CD14-positive monocyte (primary cell): ENCODE data around the gene SEC14L1. TPM values are rescaled to one million over a fixed set of nuclear protein-coding genes. Genes with fewer than 3 reads are reported as not detected.

Experiments
- DNase-seq, 3 donors: peaks; one replicate each; pipeline ENCODE4 v3.0.0-alpha.2; 2011 to 2022
- H2AFZ ChIP-seq: 2 replicates; pipeline ENCODE4 v1.6.0; 2012; ENCODE audit warnings: mild to moderate bottlenecking, low read depth, low read length, inconsistent platforms; ENCODE audit not compliant: insufficient read depth, poor library complexity, severe bottlenecking
- H3K27ac ChIP-seq, 2 donors: 1 replicate in 1 of 2; 2 replicates in 1 of 2; pipeline ENCODE4 v1.5.1; 2012 to 2013; ENCODE audit warnings: low read length in 2 of 2, control low read depth in 1 of 2, inconsistent platforms in 1 of 2, low read depth in 1 of 2, mild to moderate bottlenecking in 1 of 2
- H3K27me3 ChIP-seq, 2 donors: one replicate each; pipeline versions ENCODE4 v1.6.0 to v1.6.1; 2011 to 2013; ENCODE audit warnings: low read length in 2 of 2; ENCODE audit not compliant: control insufficient read depth in 2 of 2, insufficient read depth in 2 of 2
- H3K36me3 ChIP-seq, 2 donors: replicated peaks in 1 of 2; 1 replicate in 1 of 2; 2 replicates in 1 of 2; pipeline versions ENCODE4 v1.5.1 to v1.6.1; 2012 to 2013; ENCODE audit warnings: low read length in 2 of 2, control low read depth in 1 of 2, inconsistent platforms in 1 of 2, mild to moderate bottlenecking in 1 of 2; ENCODE audit not compliant: insufficient read depth in 2 of 2, control insufficient read depth in 1 of 2
- H3K4me1 ChIP-seq, 2 donors: 1 replicate in 1 of 2; 2 replicates in 1 of 2; pipeline versions ENCODE4 v1.5.1 to v1.6.1; 2012 to 2013; ENCODE audit warnings: low read length in 2 of 2, control low read depth in 1 of 2, inconsistent platforms in 1 of 2, mild to moderate bottlenecking in 1 of 2, moderate library complexity in 1 of 2; ENCODE audit not compliant: insufficient read depth in 2 of 2, control insufficient read depth in 1 of 2
- H3K4me2 ChIP-seq: replicated peaks from 2 replicates; pipeline ENCODE3; 2012; ENCODE audit warnings: low read length, moderate library complexity, mild to moderate bottlenecking; ENCODE audit not compliant: poor library complexity, severe bottlenecking; ENCODE audit errors: extremely low read depth
- H3K4me3 ChIP-seq, 3 experiments: fragments of 200-600 bp in 1 of 3; sonication (generic) in 1 of 3; replicated peaks in 1 of 3; 1 replicate in 2 of 3; 2 replicates in 1 of 3; pipeline ENCODE4 v1.5.1; 2011 to 2013; ENCODE audit warnings: low read length in 3 of 3, mild to moderate bottlenecking in 3 of 3, control low read depth in 2 of 3, low read depth in 2 of 3, inconsistent platforms in 1 of 3, moderate library complexity in 1 of 3
- H3K79me2 ChIP-seq: 2 replicates; pipeline ENCODE4 v1.6.0; 2012; ENCODE audit warnings: mild to moderate bottlenecking, control low read depth, inconsistent platforms, low read length, moderate library complexity; ENCODE audit not compliant: insufficient read depth
- H3K9ac ChIP-seq: 2 replicates; pipeline ENCODE4 v1.6.0; 2017; ENCODE audit warnings: low read length, mild to moderate bottlenecking; ENCODE audit not compliant: insufficient read depth, poor library complexity, severe bottlenecking
- H3K9me3 ChIP-seq, 2 donors: replicated peaks in 1 of 2; 1 replicate in 1 of 2; 2 replicates in 1 of 2; pipeline versions ENCODE4 v1.5.1 to v1.6.1; 2012 to 2013; ENCODE audit warnings: low read length in 2 of 2, control low read depth in 1 of 2; ENCODE audit not compliant: control insufficient read depth in 1 of 2, insufficient read depth in 1 of 2
- H4K20me1 ChIP-seq: 2 replicates; pipeline ENCODE4 v1.6.0; 2012; ENCODE audit warnings: mild to moderate bottlenecking, low read length, control low read depth, moderate library complexity; ENCODE audit not compliant: insufficient read depth
- H3K27ac Mint-ChIP-seq, 7 donors: one replicate each; pipeline ENCODE4 v1.8.0; 2020; ENCODE audit warnings: mild to moderate bottlenecking in 7 of 7, mixed read lengths in 7 of 7, moderate library complexity in 6 of 7, inconsistent platforms in 2 of 7
- H3K27me3 Mint-ChIP-seq, 3 donors: one replicate each; pipeline ENCODE4 v1.8.0; 2021 to 2022; ENCODE audit warnings: low read depth in 3 of 3, mild to moderate bottlenecking in 3 of 3, mixed read lengths in 3 of 3, moderate library complexity in 3 of 3, inconsistent platforms in 1 of 3
- H3K36me3 Mint-ChIP-seq, 2 donors: one replicate each; pipeline ENCODE4 v1.8.0; 2020; ENCODE audit warnings: mixed read lengths in 2 of 2, inconsistent platforms in 1 of 2, mild to moderate bottlenecking in 1 of 2
- H3K4me1 Mint-ChIP-seq: one replicate; pipeline ENCODE4 v1.8.0; 2020; ENCODE audit warnings: mild to moderate bottlenecking, mixed read lengths
- H3K4me3 Mint-ChIP-seq, 2 donors: one replicate each; pipeline ENCODE4 v1.8.0; 2020; ENCODE audit warnings: mild to moderate bottlenecking in 2 of 2, mixed read lengths in 2 of 2, moderate library complexity in 1 of 2
- H3K9me3 Mint-ChIP-seq, 7 donors: one replicate each; pipeline ENCODE4 v1.8.0; 2020 to 2022; ENCODE audit warnings: mixed read lengths in 7 of 7, mild to moderate bottlenecking in 6 of 7, moderate library complexity in 6 of 7, inconsistent platforms in 2 of 7
- CTCF ChIP-seq: fragments of 200-600 bp; IDR thresholded peaks from one replicate; pipeline ENCODE4 v1.8.0; 2022; ENCODE audit warnings: antibody characterized with exemption, mild to moderate bottlenecking
- WGBS: methylation state at CpG from one replicate; pipeline ENCODE4 v1.1.5; 2013; ENCODE audit warnings: missing lambda C conversion rate; ENCODE audit not compliant: insufficient coverage; 5-methylcytosine and 5-hydroxymethylcytosine counted together
- intact Hi-C, 2 donors: fragments of 100-400 bp; cut with micrococcal nuclease; formaldehyde crosslinking; loops; one replicate each; pipeline versions ENCODE4 v1.15.0 to v1.15.1; 2023
- polyA plus RNA-seq, 3 donors: library from polyadenylated mRNA; depleted of rRNA in 1 of 3; unstranded in 2 of 3; stranded (reverse) in 1 of 3; fragments of 300-500 nt in 2 of 3; fragments of >200 nt in 1 of 3; fragmentation: Illumina TruSeq in 2 of 3; gene quantifications; 1 replicate in 2 of 3; 2 replicates in 1 of 3; pipeline ENCODE4 v1.2.3, GENCODE V29; 2012 to 2021

The SEC14L1 gene
- polyA plus RNA-seq, 3 donors: 34.1 to 76.4 (median 43.2) TPM

- no peak for TF ChIP-seq CTCF
- Mint-ChIP-seq H3K4me3 (no peak overlapping the region), H3K9me3 (no peaks in the 10 kb centered on the region), H3K4me1 (peaks cover 33% of the 10 kb centered on the region), H3K27ac (no peak overlapping the region), H3K36me3 (peaks cover 15 to 29% of the 10 kb centered on the region in 2 donors), H3K27me3 (no peaks in the 10 kb centered on the region)
- Histone ChIP-seq H3K79me2 (peaks cover 96% of the 10 kb centered on the region), H3K4me2 (no peak overlapping the region), H3K4me1 (peaks cover 14 to 20% of the 10 kb centered on the region in 2 donors), H3K9me3 (no peaks in the 10 kb centered on the region), H2AFZ (no peak overlapping the region), H3K27me3 (no peaks in the 10 kb centered on the region), H3K4me3 (no peak overlapping the region), H4K20me1 (peaks cover 100% of the 10 kb centered on the region), H3K36me3 (peaks cover 3 to 26% of the 10 kb centered on the region in 2 donors), H3K9ac (no peak overlapping the region), H3K27ac (no peak overlapping the region)
- intact Hi-C loops: no loop called here
- no peak for DNase-seq
- 100% methylated on average over 4 of the region's 4 CpGs for WGBS
Observed at GRCh38 chr17:77184474-77184873, 43.7 kb downstream of the SEC14L1 start.

- H3K79me2 ChIP-seq: peaks cover 96% of the 10 kb centered on the region
- 95% methylated on average over 4 of the region's 7 CpGs for WGBS
- H3K9ac ChIP-seq: no peak overlapping the region
- H3K4me1 ChIP-seq: peaks cover 14 to 20% of the 10 kb centered on the region in 2 donors
- Mint-ChIP-seq H3K9me3 (no peaks in the 10 kb centered on the region), H3K27ac (no peak overlapping the region), H3K27me3 (no peaks in the 10 kb centered on the region), H3K36me3 (peaks cover 15 to 27% of the 10 kb centered on the region in 2 donors), H3K4me3 (no peak overlapping the region), H3K4me1 (peaks cover 36% of the 10 kb centered on the region)
- H4K20me1 ChIP-seq: peaks cover 100% of the 10 kb centered on the region
- H3K4me2 ChIP-seq: no peak overlapping the region
- intact Hi-C loops: no loop called here
- H3K27ac ChIP-seq: no peak overlapping the region
- no peaks in the 10 kb centered on the region for H3K9me3 ChIP-seq
- no peak for DNase-seq
- no peak for TF ChIP-seq CTCF
- no peak overlapping the region for H2AFZ ChIP-seq
- no peak overlapping the region for H3K4me3 ChIP-seq
- H3K27me3 ChIP-seq: no peaks in the 10 kb centered on the region
- H3K36me3 ChIP-seq: peaks cover 3 to 22% of the 10 kb centered on the region in 2 donors
Observed at GRCh38 chr17:77185137-77185536, 44.4 kb downstream of the SEC14L1 start.
